ENCODE measurements around the gene TTC28.

Gene TTC28

DNA sequence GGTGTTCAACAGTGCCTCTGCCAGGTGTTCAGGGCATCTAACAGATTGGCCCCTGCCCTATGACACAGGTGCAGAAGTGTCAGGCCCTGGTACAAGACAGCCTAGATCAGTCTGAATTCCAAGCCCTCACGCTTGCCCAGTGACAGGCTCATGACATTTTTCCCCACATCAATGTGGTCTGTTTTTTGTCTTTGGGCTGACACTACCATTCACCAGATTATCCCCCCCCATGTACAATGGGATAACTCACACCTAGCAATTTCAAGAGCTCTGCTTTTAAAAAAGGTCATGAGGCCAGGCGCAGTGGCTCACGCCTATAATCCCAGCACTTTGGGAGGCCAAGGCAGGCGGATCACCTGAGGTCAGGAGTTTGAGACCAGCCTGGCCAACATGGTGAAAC lies 605.1 kb downstream of the TTC28 start:
- Histone ChIP-seq H2AFZ (ENCODE audit: low read depth, low read length, severe bottlenecking) (no peak overlapping the region), H3K27ac (ENCODE audit: low read depth, low read length) (no peak overlapping the region), H3K4me3 (ENCODE audit: insufficient read depth, low read length, poor library complexity, severe bottlenecking) (no peak overlapping the region), H3K27me3 (ENCODE audit: low read length) (no peaks in the 10 kb centered on the region), H4K20me1 (ENCODE audit: low read depth, low read length) (no peaks in the 10 kb centered on the region), H3K9me3 (ENCODE audit: insufficient read depth, low read length) (no peaks in the 10 kb centered on the region), H3K9me2 (replicated peaks; ENCODE audit: insufficient read depth, low read length) (no peaks in the 10 kb centered on the region), H3F3A (ENCODE audit: insufficient read depth) (no peaks in the 10 kb centered on the region), H3K36me3 (ENCODE audit: low read length) (no peaks in the 10 kb centered on the region), H3K4me2 (ENCODE audit: low read depth, low read length, poor library complexity, severe bottlenecking) (no peak overlapping the region), H3K79me2 (ENCODE audit: insufficient read depth, low read length) (no peaks in the 10 kb centered on the region), H3K9ac (ENCODE audit: low read length) (no peak overlapping the region)
- TF ChIP-seq, protein P1, sequence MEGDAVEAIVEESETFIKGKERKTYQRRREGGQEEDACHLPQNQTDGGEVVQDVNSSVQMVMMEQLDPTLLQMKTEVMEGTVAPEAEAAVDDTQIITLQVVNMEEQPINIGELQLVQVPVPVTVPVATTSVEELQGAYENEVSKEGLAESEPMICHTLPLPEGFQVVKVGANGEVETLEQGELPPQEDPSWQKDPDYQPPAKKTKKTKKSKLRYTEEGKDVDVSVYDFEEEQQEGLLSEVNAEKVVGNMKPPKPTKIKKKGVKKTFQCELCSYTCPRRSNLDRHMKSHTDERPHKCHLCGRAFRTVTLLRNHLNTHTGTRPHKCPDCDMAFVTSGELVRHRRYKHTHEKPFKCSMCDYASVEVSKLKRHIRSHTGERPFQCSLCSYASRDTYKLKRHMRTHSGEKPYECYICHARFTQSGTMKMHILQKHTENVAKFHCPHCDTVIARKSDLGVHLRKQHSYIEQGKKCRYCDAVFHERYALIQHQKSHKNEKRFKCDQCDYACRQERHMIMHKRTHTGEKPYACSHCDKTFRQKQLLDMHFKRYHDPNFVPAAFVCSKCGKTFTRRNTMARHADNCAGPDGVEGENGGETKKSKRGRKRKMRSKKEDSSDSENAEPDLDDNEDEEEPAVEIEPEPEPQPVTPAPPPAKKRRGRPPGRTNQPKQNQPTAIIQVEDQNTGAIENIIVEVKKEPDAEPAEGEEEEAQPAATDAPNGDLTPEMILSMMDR (IDR thresholded peaks at IDR 0.05; ENCODE audit: insufficient read depth, low read length, poor library complexity, severe bottlenecking) = no peak
- no peak for TF ChIP-seq EZH2phosphoT487 (conservative IDR thresholded peaks at IDR 0.05; ENCODE audit: low read length)

DNA sequence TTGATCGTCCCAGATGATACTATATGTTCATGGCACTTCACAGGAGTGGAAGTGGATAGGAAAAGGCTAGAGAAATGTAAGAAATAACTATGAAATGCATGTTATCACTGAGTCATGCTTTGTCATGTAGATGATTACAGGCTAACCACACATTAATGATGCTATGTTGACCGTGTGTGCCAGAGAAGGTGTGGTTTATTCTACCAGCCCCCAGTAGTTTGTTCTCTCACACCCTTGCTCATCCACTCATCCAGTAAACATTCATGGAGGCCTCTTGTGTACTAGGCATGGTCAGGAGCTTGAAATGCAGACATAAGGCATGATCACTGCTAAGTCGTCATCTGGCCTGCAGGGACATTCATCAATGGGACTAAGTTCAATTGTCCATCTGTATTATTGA lies 607.6 kb downstream of the TTC28 start:
- H3K36me3 ChIP-seq (ENCODE audit: low read length) = no peaks in the 10 kb centered on the region
- no peak overlapping the region for H2AFZ ChIP-seq (ENCODE audit: low read depth, low read length, severe bottlenecking)
- H3K4me3 ChIP-seq (ENCODE audit: insufficient read depth, low read length, poor library complexity, severe bottlenecking) = no peak overlapping the region
- H3K27ac ChIP-seq (ENCODE audit: low read depth, low read length) = no peak overlapping the region
- H3K27me3 ChIP-seq (ENCODE audit: low read length) = no peaks in the 10 kb centered on the region
- H3K9ac ChIP-seq (ENCODE audit: low read length) = no peak overlapping the region
- no peaks in the 10 kb centered on the region for H3K79me2 ChIP-seq (ENCODE audit: insufficient read depth, low read length)
- no peaks in the 10 kb centered on the region for H4K20me1 ChIP-seq (ENCODE audit: low read depth, low read length)
- TF ChIP-seq EZH2phosphoT487 (conservative IDR thresholded peaks at IDR 0.05; ENCODE audit: low read length) = no peak
- TF ChIP-seq, protein P1 (IDR thresholded peaks at IDR 0.05; ENCODE audit: insufficient read depth, low read length, poor library complexity, severe bottlenecking) = no peak
- H3F3A ChIP-seq (ENCODE audit: insufficient read depth) = no peaks in the 10 kb centered on the region
- H3K9me3 ChIP-seq (ENCODE audit: insufficient read depth, low read length) = no peaks in the 10 kb centered on the region
- H3K9me2 ChIP-seq (replicated peaks; ENCODE audit: insufficient read depth, low read length) = no peaks in the 10 kb centered on the region
- H3K4me2 ChIP-seq (ENCODE audit: low read depth, low read length, poor library complexity, severe bottlenecking) = no peak overlapping the region

DNA sequence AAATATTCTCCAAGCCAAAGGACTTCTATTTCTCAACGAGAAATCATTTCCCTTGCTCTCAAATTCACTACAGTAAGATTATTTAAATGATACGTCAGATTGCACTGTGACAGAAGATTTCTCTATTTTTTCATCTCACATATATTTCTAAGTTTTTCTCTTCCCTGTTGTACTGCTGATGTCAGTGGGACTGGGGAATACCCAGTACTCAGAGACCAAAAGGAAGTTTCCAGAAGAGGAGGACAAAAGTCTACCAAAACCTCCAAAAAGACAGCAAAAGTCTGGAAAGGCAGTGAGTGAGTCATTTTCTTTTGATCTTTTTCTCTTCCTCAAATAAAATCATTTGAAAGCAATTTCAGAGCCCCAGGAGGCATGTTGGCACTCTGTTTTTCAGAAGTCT lies 610.8 kb downstream of the TTC28 start:
- no peak overlapping the region for H3K4me3 ChIP-seq (ENCODE audit: insufficient read depth, low read length, poor library complexity, severe bottlenecking)
- H2AFZ ChIP-seq (ENCODE audit: low read depth, low read length, severe bottlenecking) = no peak overlapping the region
- no peaks in the 10 kb centered on the region for H3K9me2 ChIP-seq (replicated peaks; ENCODE audit: insufficient read depth, low read length)
- H3K9me3 ChIP-seq (ENCODE audit: insufficient read depth, low read length) = no peaks in the 10 kb centered on the region
- no peaks in the 10 kb centered on the region for H3K79me2 ChIP-seq (ENCODE audit: insufficient read depth, low read length)
- TF ChIP-seq, protein P1 (IDR thresholded peaks at IDR 0.05; ENCODE audit: insufficient read depth, low read length, poor library complexity, severe bottlenecking) = no peak
- no peak for TF ChIP-seq EZH2phosphoT487 (conservative IDR thresholded peaks at IDR 0.05; ENCODE audit: low read length)
- no peaks in the 10 kb centered on the region for H4K20me1 ChIP-seq (ENCODE audit: low read depth, low read length)
- no peak overlapping the region for H3K27ac ChIP-seq (ENCODE audit: low read depth, low read length)
- no peak overlapping the region for H3K4me2 ChIP-seq (ENCODE audit: low read depth, low read length, poor library complexity, severe bottlenecking)
- no peak overlapping the region for H3K9ac ChIP-seq (ENCODE audit: low read length)
- no peaks in the 10 kb centered on the region for H3K36me3 ChIP-seq (ENCODE audit: low read length)
- no peaks in the 10 kb centered on the region for H3K27me3 ChIP-seq (ENCODE audit: low read length)
- no peaks in the 10 kb centered on the region for H3F3A ChIP-seq (ENCODE audit: insufficient read depth)

Data from SU-DHL-6 (cell line).